Measurements from ENCODE around the gene FHAD1. TPM values are rescaled to one million over a fixed set of nuclear protein-coding genes. Genes with fewer than 3 reads are reported as not detected.

FHAD1 gene
- total RNA-seq, 6 donors from 2014 or later = 2.0 to 45.8 (median 12.5) TPM

DNA sequence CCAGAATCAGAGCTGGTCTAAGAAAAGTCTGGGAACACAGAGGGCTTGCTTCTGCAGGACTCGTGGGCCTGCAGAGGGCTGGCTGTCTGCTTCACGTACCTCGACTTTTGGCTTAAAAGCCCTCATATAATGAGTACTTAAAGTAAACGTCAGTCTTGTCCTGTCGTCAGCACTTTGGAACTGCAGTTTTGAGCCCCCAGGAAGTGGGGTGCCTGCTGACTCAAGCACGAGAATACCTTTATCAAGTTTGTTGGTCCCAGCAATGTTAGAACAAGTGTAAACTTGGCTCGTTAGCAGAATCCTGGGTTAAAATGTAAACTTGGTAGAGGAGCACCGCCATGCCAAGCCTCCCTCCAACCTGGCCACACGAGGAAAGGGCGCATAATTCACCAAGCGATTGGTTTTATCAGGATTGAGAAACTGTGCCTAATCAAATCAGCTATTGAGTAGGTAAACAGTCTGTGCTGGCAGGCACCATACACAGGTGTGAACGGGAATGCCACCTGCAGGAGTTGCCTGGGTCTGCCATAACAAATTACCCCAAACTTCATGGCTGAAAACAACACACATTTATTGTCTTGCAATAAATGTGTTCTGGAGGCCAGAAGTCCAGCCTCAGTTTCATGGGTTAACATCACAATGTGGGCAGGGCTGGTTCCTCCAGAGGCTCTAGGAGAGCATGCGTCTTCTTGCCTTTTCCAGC, 45.0 kb upstream of the FHAD1 start:
- 75 to 78% methylated on average over 13 of the region's 13 CpGs for WGBS, 2 donors
- H3K27me3 ChIP-seq = no peaks in the 10 kb centered on the region
- H3K27ac ChIP-seq = no peak overlapping the region
- no peak overlapping the region for H3K4me3 ChIP-seq
- H3K4me1 ChIP-seq = peaks cover 14 to 28% (median 21%) of the 10 kb centered on the region in 4 donors
- H3K9me3 ChIP-seq = no peaks in the 10 kb centered on the region
- ATAC-seq (ENCODE audit: low FRiP score in 2 of 2) (no peak), DNase-seq (no peak)
- TF ChIP-seq POLR2AphosphoS5 (IDR thresholded peaks at IDR 0.05) (no peak), EP300 (IDR thresholded peaks at IDR 0.05) (no peak), POLR2A (IDR thresholded peaks at IDR 0.05) (no peak)
- TF ChIP-seq, protein P1, sequence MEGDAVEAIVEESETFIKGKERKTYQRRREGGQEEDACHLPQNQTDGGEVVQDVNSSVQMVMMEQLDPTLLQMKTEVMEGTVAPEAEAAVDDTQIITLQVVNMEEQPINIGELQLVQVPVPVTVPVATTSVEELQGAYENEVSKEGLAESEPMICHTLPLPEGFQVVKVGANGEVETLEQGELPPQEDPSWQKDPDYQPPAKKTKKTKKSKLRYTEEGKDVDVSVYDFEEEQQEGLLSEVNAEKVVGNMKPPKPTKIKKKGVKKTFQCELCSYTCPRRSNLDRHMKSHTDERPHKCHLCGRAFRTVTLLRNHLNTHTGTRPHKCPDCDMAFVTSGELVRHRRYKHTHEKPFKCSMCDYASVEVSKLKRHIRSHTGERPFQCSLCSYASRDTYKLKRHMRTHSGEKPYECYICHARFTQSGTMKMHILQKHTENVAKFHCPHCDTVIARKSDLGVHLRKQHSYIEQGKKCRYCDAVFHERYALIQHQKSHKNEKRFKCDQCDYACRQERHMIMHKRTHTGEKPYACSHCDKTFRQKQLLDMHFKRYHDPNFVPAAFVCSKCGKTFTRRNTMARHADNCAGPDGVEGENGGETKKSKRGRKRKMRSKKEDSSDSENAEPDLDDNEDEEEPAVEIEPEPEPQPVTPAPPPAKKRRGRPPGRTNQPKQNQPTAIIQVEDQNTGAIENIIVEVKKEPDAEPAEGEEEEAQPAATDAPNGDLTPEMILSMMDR (IDR thresholded peaks at IDR 0.05) = no peak
- H3K36me3 ChIP-seq = peaks cover 0 to 3% (median 0%) of the 10 kb centered on the region in 4 donors

DNA sequence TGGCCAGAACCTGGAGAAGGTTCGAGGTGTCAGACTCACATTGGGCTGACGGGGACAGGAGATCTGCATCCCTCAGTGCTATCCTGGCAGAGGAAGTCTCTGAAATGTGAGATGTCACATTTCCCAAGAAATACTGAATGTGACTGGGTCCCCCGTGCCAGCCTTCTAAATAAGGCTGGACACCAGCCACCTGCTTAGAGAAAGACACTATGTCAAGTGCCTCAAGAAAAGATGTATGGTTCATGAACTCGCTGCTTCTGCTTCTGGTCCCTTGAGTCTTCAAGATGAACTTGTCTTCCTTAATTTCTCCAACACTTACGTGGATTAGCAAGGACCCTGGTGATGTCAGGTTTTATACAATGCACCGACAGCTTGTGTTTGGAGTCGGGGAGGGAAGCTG, 42.1 kb upstream of the FHAD1 start:
- DNase-seq (no peak), ATAC-seq (ENCODE audit: low FRiP score in 2 of 2) (no peak)
- TF ChIP-seq POLR2AphosphoS5 (IDR thresholded peaks at IDR 0.05) = no peak
- TF ChIP-seq, protein P1 (IDR thresholded peaks at IDR 0.05) = no peak
- TF ChIP-seq EP300 (IDR thresholded peaks at IDR 0.05) = no peak
- TF ChIP-seq POLR2A (IDR thresholded peaks at IDR 0.05) = no peak
- H3K9me3 ChIP-seq = no peaks in the 10 kb centered on the region
- H3K27me3 ChIP-seq = no peaks in the 10 kb centered on the region
- H3K4me3 ChIP-seq = no peak overlapping the region
- 93% methylated on average over 4 to 7 of the region's 7 CpGs for WGBS, 2 donors
- H3K4me1 ChIP-seq = peaks cover 19 to 38% (median 28%) of the 10 kb centered on the region in 4 donors
- H3K36me3 ChIP-seq = no peaks in the 10 kb centered on the region
- H3K27ac ChIP-seq = no peak overlapping the region

DNA sequence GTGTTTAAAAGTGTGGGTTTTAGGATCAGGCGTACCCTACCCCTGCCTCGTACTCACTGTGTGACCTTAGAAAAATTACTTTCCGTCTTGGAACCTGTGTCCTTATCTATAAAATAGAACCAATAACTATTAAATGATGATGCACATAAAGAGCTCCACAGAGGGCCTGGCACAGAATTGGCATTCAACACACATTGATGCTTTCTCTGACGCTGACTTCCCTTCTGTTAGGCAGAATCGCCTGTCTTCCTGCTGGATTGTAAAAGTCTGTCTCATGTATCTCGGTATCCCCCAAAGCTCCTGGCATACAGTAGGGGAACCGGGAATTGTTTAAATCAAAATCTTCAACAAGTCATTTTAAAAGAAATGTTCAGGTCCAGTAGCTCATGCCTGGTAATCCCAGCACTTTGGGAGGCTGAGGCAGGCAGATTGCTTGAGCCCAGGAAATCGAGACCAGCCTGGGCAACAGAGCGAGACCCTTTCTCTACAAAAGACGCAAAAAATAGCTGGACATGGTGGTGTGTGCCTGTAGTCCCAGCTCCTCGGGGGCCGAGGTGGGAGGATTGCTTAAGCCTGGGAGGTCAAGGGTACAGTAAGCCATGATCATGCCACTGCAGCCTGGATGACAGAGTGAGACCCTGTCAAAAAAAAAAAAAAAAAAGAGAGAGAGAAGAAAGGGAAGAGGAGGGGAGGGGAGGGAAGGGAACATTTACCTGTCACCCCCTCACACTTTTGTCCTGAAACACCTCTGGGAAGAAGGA, 41.3 kb upstream of the FHAD1 start:
- ATAC-seq (ENCODE audit: low FRiP score in 2 of 2) = no peak
- no peak overlapping the region for H3K27ac ChIP-seq
- H3K27me3 ChIP-seq = no peaks in the 10 kb centered on the region
- 87 to 94% methylated on average over 12 of the region's 12 CpGs for WGBS, 2 donors
- TF ChIP-seq, protein P1 (IDR thresholded peaks at IDR 0.05) = no peak
- TF ChIP-seq EP300 (IDR thresholded peaks at IDR 0.05) (no peak), POLR2AphosphoS5 (IDR thresholded peaks at IDR 0.05) (no peak), POLR2A (IDR thresholded peaks at IDR 0.05) (no peak)
- H3K36me3 ChIP-seq = no peaks in the 10 kb centered on the region
- DNase-seq = no peak
- H3K4me1 ChIP-seq = peaks cover 12 to 36% (median 27%) of the 10 kb centered on the region in 4 donors
- no peak overlapping the region for H3K4me3 ChIP-seq
- no peaks in the 10 kb centered on the region for H3K9me3 ChIP-seq

DNA sequence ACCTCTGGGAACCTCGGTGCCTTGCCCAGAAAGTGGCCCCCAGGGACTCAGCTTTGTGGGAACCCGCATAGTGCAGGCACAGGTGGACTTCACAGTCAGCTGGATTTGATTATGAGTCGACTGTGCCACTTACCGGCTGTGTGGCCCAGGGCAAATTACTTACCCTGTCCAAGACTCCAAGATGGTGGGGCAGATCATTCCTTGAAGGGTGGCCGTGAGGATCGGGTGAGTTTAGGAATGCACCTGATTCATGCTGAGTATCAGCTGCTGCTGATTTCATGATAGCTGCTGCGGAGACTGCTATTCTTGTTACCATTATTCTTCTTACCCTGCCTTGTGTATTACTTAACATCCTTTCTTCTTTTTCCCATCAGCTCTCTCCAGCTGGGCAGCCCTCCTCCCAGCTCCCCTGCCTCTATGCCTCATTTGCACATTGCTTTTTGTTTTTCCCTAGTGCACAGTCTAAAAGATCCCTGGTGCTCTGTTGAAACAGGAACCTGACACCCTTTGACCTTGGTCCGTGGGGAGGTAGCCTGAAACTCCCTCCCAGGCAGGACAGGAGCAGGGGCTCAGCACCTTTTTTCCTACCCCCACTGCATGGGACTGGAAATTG, 40.5 kb upstream of the FHAD1 start:
- TF ChIP-seq EP300 (IDR thresholded peaks at IDR 0.05) (no peak), POLR2AphosphoS5 (IDR thresholded peaks at IDR 0.05) (no peak), POLR2A (IDR thresholded peaks at IDR 0.05) (no peak)
- TF ChIP-seq, protein P1 (IDR thresholded peaks at IDR 0.05) = no peak
- Histone ChIP-seq H3K4me1 (peaks cover 9 to 38% (median 24%) of the 10 kb centered on the region in 4 donors), H3K27ac (no peak overlapping the region), H3K27me3 (no peaks in the 10 kb centered on the region), H3K36me3 (no peaks in the 10 kb centered on the region), H3K9me3 (no peaks in the 10 kb centered on the region), H3K4me3 (no peak overlapping the region)
- 76% methylated on average over 8 of the region's 8 CpGs for WGBS, 2 donors
- no peak for ATAC-seq (ENCODE audit: low FRiP score in 2 of 2)
- DNase-seq = no peak

All from upper lobe of left lung (tissue), 6 donors.